ENCODE measurements around the gene DCAF17. TPM values are rescaled to one million over a fixed set of nuclear protein-coding genes. Genes with fewer than 3 reads are reported as not detected.
A peak's percentile ranks its signal among the peaks of the same experiment; 100 is the strongest.

DCAF17 gene
- total and polyA plus RNA-seq, 9 donors, result 6.7 to 20.2 (median 17.0) TPM

GRCh38 chr2:171430516-171431410 lies 3.3 kb upstream of the DCAF17 start:
- 96 to 98% (median 97%) methylated on average over 7 of the region's 7 CpGs for WGBS, 3 donors
- H3K4me1 ChIP-seq (ENCODE audit: insufficient read depth), result no peaks in the 10 kb centered on the region
- no peaks in the 10 kb centered on the region for H3K36me3 ChIP-seq
- H3K9me3 ChIP-seq, result no peaks in the 10 kb centered on the region
- DNase-seq, result no peak
- H3K4me3 ChIP-seq, result no peak overlapping the region
- TF ChIP-seq CTCF (IDR thresholded peaks at IDR 0.05) (no peak), EP300 (IDR thresholded peaks at IDR 0.05) (no peak), POLR2A (IDR thresholded peaks at IDR 0.05) (no peak)
- no peak overlapping the region for H3K27ac ChIP-seq
- intact Hi-C loops (cut with DNase I), result loop anchor here in 2 of 4 donors (10.0 kb wide), 2 partner anchors 94 to 266 kb away; partner anchors contain the start of genes CYBRD1 (in 1 of the 2) and TLK1 (in 1 of the 2)
- no peaks in the 10 kb centered on the region for H3K27me3 ChIP-seq

GRCh38 chr2:171431677-171432167 lies 2.3 kb upstream of the DCAF17 start:
- H3K9me3 ChIP-seq, result no peaks in the 10 kb centered on the region
- intact Hi-C loops (cut with DNase I), result loop anchor here in 2 of 4 donors (10.0 kb wide), 2 partner anchors 93 to 267 kb away; partner anchors contain the start of genes CYBRD1 (in 1 of the 2) and TLK1 (in 1 of the 2)
- peak in 1 of 5 donors; percentile 21 for DNase-seq
- no peaks in the 10 kb centered on the region for H3K27me3 ChIP-seq
- H3K4me3 ChIP-seq, result no peak overlapping the region
- TF ChIP-seq POLR2A (IDR thresholded peaks at IDR 0.05) (no peak), CTCF (IDR thresholded peaks at IDR 0.05) (no peak), EP300 (IDR thresholded peaks at IDR 0.05) (no peak)
- no peak overlapping the region for H3K27ac ChIP-seq
- WGBS, 3 donors, result 93 to 97% (median 96%) methylated on average over 9 of the region's 9 CpGs
- no peaks in the 10 kb centered on the region for H3K36me3 ChIP-seq
- no peaks in the 10 kb centered on the region for H3K4me1 ChIP-seq (ENCODE audit: insufficient read depth)

GRCh38 chr2:171432206-171432968 lies 1.6 kb upstream of the DCAF17 start:
- Histone ChIP-seq H3K4me1 (ENCODE audit: insufficient read depth) (no peaks in the 10 kb centered on the region), H3K27me3 (no peaks in the 10 kb centered on the region), H3K4me3 (no peak overlapping the region), H3K27ac (no peak overlapping the region), H3K36me3 (no peaks in the 10 kb centered on the region), H3K9me3 (no peaks in the 10 kb centered on the region)
- WGBS, 3 donors, result 51 to 61% (median 53%) methylated on average over 4 of the region's 4 CpGs
- DNase-seq, result no peak
- no peak for TF ChIP-seq CTCF (IDR thresholded peaks at IDR 0.05)
- TF ChIP-seq POLR2A (IDR thresholded peaks at IDR 0.05), result no peak
- no peak for TF ChIP-seq EP300 (IDR thresholded peaks at IDR 0.05)
- intact Hi-C loops (cut with DNase I), result loop anchor here in 2 of 4 donors (10.0 kb wide), 2 partner anchors 92 to 268 kb away; partner anchors contain the start of genes CYBRD1 (in 1 of the 2) and TLK1 (in 1 of the 2)

Measured in ovary (tissue), 9 donors.